HCT116 (cell line): ENCODE measurements around the gene CDH5. TPM values are rescaled to one million over a fixed set of nuclear protein-coding genes. Genes with fewer than 3 reads are reported as not detected.

ENCODE experiments used
- ATAC-seq: fragments of 200-7000 bp; cut with Tn5 transposase; 2 replicates; pipeline ENCODE4 v1.9.1; 2020; ENCODE audit warnings: mild to moderate bottlenecking, moderate library complexity
- BruUV-seq: library from RNA; stranded (reverse); fragments of 400-500 nt; replicated peaks from 2 replicates; lab custom pipeline; 2021; lab: Mats Ljungman, UMichigan
- CTCF ChIA-PET: fragments of 300-600 bp; sonication (Branson Sonifier 250); formaldehyde crosslinking; loops from one replicate; lab custom pipeline; 2021; ENCODE audit warnings: antibody characterized with exemption; lab: Charles Lee
- POLR2A ChIA-PET: fragments of 300-600, 350-600 bp; sonication (Branson Sonifier 250); formaldehyde crosslinking; loops from one replicate; lab custom pipeline; 2021; ENCODE audit warnings: antibody characterized with exemption; lab: Charles Lee
- RAD21 ChIA-PET, 2 experiments: fragments of 300-600 bp; sonication (Branson Sonifier 250); formaldehyde crosslinking; loops; one replicate each; lab custom pipeline; 2023; ENCODE audit warnings: low total read pairs in 2 of 2; ENCODE audit not compliant: uncharacterized antibody in 2 of 2, unreplicated experiment in 2 of 2, low non-redundant PET in 1 of 2; lab: Charles Lee
- DNase-seq: peaks from one replicate; pipeline ENCODE4 v3.0.0-alpha.2; 2010; ENCODE audit warnings: low read depth, low spot score
- H2AFZ ChIP-seq: fragments of 200-600 bp; shearing (Covaris generic), sonication (generic); 2 replicates; pipeline ENCODE4 v1.6.1; 2017; ENCODE audit warnings: low read depth, mixed run types, mixed read lengths, antibody characterized with exemption, low read length; ENCODE audit not compliant: poor library complexity, severe bottlenecking
- H3K27ac ChIP-seq: 2 replicates; pipeline ENCODE4 v1.5.1; 2012; ENCODE audit warnings: low read depth, low read length
- H3K27me3 ChIP-seq: fragments of 200-600 bp; sonication (generic); 2 replicates; pipeline ENCODE4 v1.6.1; 2016; ENCODE audit warnings: mixed run types, low read length, mixed read lengths; ENCODE audit not compliant: insufficient read depth
- H3K36me3 ChIP-seq, 2 experiments: fragments of 200-500 bp in 1 of 2; fragments of 200-600 bp in 1 of 2; sonication (Bioruptor generic) in 1 of 2; sonication (generic) in 1 of 2; 2 replicates each; pipeline versions ENCODE4 v1.5.1 to v1.6.1; 2014 to 2016; ENCODE audit warnings: low read length in 2 of 2, inconsistent platforms in 1 of 2, mixed read lengths in 1 of 2, mixed run types in 1 of 2; ENCODE audit not compliant: insufficient read depth in 2 of 2, control insufficient read depth in 1 of 2
- H3K4me1 ChIP-seq, 2 experiments: fragments of 200-600 bp in 1 of 2; sonication (generic) in 1 of 2; 2 replicates each; pipeline versions ENCODE4 v1.5.1 to v1.6.1; 2012 to 2017; ENCODE audit warnings: low read length in 2 of 2, inconsistent platforms in 1 of 2, mild to moderate bottlenecking in 1 of 2, mixed read lengths in 1 of 2, mixed run types in 1 of 2, moderate library complexity in 1 of 2; ENCODE audit not compliant: insufficient read depth in 2 of 2, control insufficient read depth in 1 of 2
- H3K4me2 ChIP-seq: fragments of 200-600 bp; sonication (generic); 2 replicates; pipeline ENCODE4 v1.6.1; 2017; ENCODE audit warnings: mixed run types, low read length, mixed read lengths
- H3K4me3 ChIP-seq, 2 experiments: fragments of 200-600 bp in 1 of 2; sonication (generic) in 1 of 2; replicated peaks in 1 of 2; 2 replicates each; pipeline ENCODE4 v1.5.1; 2011 to 2016; ENCODE audit warnings: low read length in 2 of 2, control low read depth in 1 of 2, low read depth in 1 of 2, mild to moderate bottlenecking in 1 of 2, mixed read lengths in 1 of 2, mixed run types in 1 of 2
- H3K79me2 ChIP-seq: fragments of 200-600 bp; sonication (generic); 2 replicates; pipeline ENCODE4 v1.6.1; 2017; ENCODE audit warnings: mild to moderate bottlenecking, mixed run types, low read length, moderate library complexity, mixed read lengths; ENCODE audit not compliant: insufficient read depth
- H3K9ac ChIP-seq: fragments of 200-600 bp; sonication (generic); 2 replicates; pipeline ENCODE4 v1.6.1; 2016; ENCODE audit warnings: low read length, mixed read lengths
- H3K9me2 ChIP-seq: fragments of 200-600 bp; sonication (generic), shearing (Covaris generic); 2 replicates; pipeline ENCODE4 v1.6.1; 2017; ENCODE audit warnings: mixed run types, mild to moderate bottlenecking, moderate library complexity; ENCODE audit not compliant: insufficient read depth
- H3K9me3 ChIP-seq, 2 experiments: fragments of 200-500 bp in 1 of 2; fragments of 200-600 bp in 1 of 2; sonication (Bioruptor generic) in 1 of 2; sonication (generic) in 1 of 2; 2 replicates each; pipeline ENCODE4 v1.6.1; 2014 to 2017; ENCODE audit warnings: low read length in 2 of 2, mixed read lengths in 2 of 2, inconsistent platforms in 1 of 2, low read depth in 1 of 2, mild to moderate bottlenecking in 1 of 2, mixed run types in 1 of 2, moderate library complexity in 1 of 2; ENCODE audit not compliant: control insufficient read depth in 1 of 2, insufficient read depth in 1 of 2
- H4K20me1 ChIP-seq: fragments of 200-600 bp; sonication (generic), shearing (Covaris generic); 2 replicates; pipeline ENCODE4 v1.6.1; 2017; ENCODE audit warnings: mixed run types, mild to moderate bottlenecking, moderate library complexity; ENCODE audit not compliant: insufficient read depth
- CEBPB ChIP-seq: IDR thresholded peaks from 2 replicates; pipeline ENCODE4 v1.6.1; 2012; ENCODE audit warnings: low read depth
- CTCF ChIP-seq, 3 experiments: fragments of 200-600 bp in 1 of 3; sonication (generic) in 1 of 3; IDR thresholded peaks in 2 of 3; conservative IDR thresholded peaks in 1 of 3; 2 replicates each; pipeline ENCODE4 v1.5.1; 2012 to 2017; ENCODE audit warnings: low read depth in 2 of 3, low read length in 2 of 3, antibody characterized with exemption in 1 of 3, borderline replicate concordance in 1 of 3, control low read depth in 1 of 3, mild to moderate bottlenecking in 1 of 3, mixed read lengths in 1 of 3, mixed run types in 1 of 3, moderate library complexity in 1 of 3; ENCODE audit not compliant: insufficient read depth in 1 of 3
- EGR1 ChIP-seq: IDR thresholded peaks from 2 replicates; pipeline ENCODE4 v1.6.1; 2012; ENCODE audit warnings: low read depth
- ELF1 ChIP-seq: IDR thresholded peaks from 2 replicates; pipeline ENCODE4 v1.6.1; 2012; ENCODE audit warnings: low read depth, borderline replicate concordance
- EZH2 ChIP-seq: fragments of 200-600 bp; sonication (generic); IDR thresholded peaks from 2 replicates; pipeline ENCODE4 v1.6.1; 2017; ENCODE audit warnings: antibody characterized with exemption, mixed run types
- EZH2phosphoT487 ChIP-seq: fragments of 200-600 bp; IDR thresholded peaks from 2 replicates; pipeline ENCODE4 v1.6.1; 2018; ENCODE audit warnings: antibody characterized with exemption, borderline replicate concordance
- POLR2A ChIP-seq: IDR thresholded peaks from 2 replicates; pipeline ENCODE4 v1.7.0; 2011; ENCODE audit warnings: borderline replicate concordance; ENCODE audit not compliant: insufficient read depth, insufficient read length; ENCODE audit errors: extremely low read depth
- RAD21 ChIP-seq: IDR thresholded peaks from 2 replicates; pipeline ENCODE4 v1.6.1; 2012; ENCODE audit warnings: low read depth, mild to moderate bottlenecking
- SIN3A ChIP-seq: IDR thresholded peaks from 2 replicates; pipeline ENCODE4 v1.6.1; 2012; ENCODE audit warnings: low read depth
- ZNF274 ChIP-seq: fragments of 200-500 bp; sonication (Bioruptor generic); IDR thresholded peaks from 2 replicates; pipeline ENCODE4 v1.6.1; 2014; ENCODE audit warnings: mild to moderate bottlenecking, low read depth, low read length, inconsistent platforms
- intact Hi-C: fragments of 100-400 bp; cut with micrococcal nuclease; formaldehyde crosslinking; loops from 2 replicates; pipeline ENCODE4 v1.10.0; 2022
- total RNA-seq: library from RNA; stranded (reverse); gene quantifications from one replicate; pipeline ENCODE4 v1.2.1, GENCODE V29; 2021; ENCODE audit not compliant: unreplicated experiment

CDH5 gene
- total RNA-seq, 1 experiment from 2014 or later = 0.15 TPM

- Histone ChIP-seq H3K9ac (no peak overlapping the region), H4K20me1 (no peaks in the 10 kb centered on the region), H3K79me2 (no peaks in the 10 kb centered on the region), H2AFZ (no peak overlapping the region), H3K4me1 (0 out of 4 replicates have a peak, but pooled peaks cover 0 to 3% of the 10 kb centered on the region in 2 experiments), H3K9me3 (no peaks in the 10 kb centered on the region), H3K4me3 (no peak overlapping the region), H3K27ac (no peak overlapping the region), H3K4me2 (no peak overlapping the region), H3K27me3 (peaks cover 27% of the 10 kb centered on the region; the same call in 1 of the 2 replicates), H3K9me2 (no peaks in the 10 kb centered on the region), H3K36me3 (no peaks in the 10 kb centered on the region)
- POLR2A ChIA-PET = interaction anchor here (1.3 kb wide), 2 partner anchors 11 to 12 kb away, joined by 3 to 4 read pairs; no protein-coding TSS in a partner anchor
- ATAC-seq (no peak), DNase-seq (no peak)
- TF ChIP-seq POLR2A = no peak
- TF ChIP-seq CEBPB = no peak
- TF ChIP-seq EGR1 = no peak
- TF ChIP-seq ELF1 = no peak
- no peak for TF ChIP-seq ZNF274
- no peak for TF ChIP-seq SIN3A
- TF ChIP-seq EZH2 = no peak
- TF ChIP-seq EZH2phosphoT487 = no peak
- RAD21 ChIA-PET = interaction anchor here in 1 of 2 experiments (1.4 kb wide), 1 partner anchor 36 kb away, joined by 5 read pairs; no protein-coding TSS in a partner anchor
- CTCF ChIA-PET = interaction anchor here (1.5 to 1.6 kb wide), 2 partner anchors 35 to 37 kb away, joined by 3 to 13 read pairs; no protein-coding TSS in a partner anchor
- BruUV-seq = no TSS peak
- intact Hi-C loops = no loop called here
These were observed 76.8 kb downstream of the CDH5 start for GRCh38 chr16:66443269-66443652.

DNA sequence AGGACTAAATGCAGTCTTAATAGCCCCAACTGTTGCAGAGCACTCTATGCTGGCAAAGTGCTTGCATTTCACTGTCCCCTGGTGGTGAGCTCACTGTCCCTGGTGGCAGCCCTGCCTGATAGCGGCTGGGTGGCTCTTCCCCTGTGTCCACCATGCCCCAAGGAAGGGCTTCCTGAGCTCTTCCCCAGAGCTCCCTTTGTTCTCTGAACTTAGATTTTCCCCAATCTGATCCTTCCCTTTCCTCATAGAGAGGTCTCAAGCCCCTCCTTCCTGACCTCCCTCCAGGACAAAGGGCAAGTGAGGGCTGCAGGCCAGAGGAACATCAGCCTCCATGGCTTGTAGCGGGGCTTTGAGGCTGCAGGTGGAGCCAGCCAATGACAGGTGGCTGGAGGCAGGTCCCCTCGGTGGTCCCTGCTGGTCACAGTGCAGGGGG lies 77.6 kb downstream of the CDH5 start:
- POLR2A ChIA-PET = interaction anchor here (1.3 kb wide), 2 partner anchors 12 kb away, joined by 3 to 4 read pairs; no protein-coding TSS in a partner anchor
- H3K9ac ChIP-seq = no peak overlapping the region
- TF ChIP-seq ELF1 = no peak
- TF ChIP-seq RAD21 = peak; percentile 40
- TF ChIP-seq CTCF (IDR thresholded peaks at IDR 0.05 in 2 of 3, conservative IDR thresholded peaks at IDR 0.05 in 1 of 3; ENCODE audit: borderline replicate concordance in 1 of 3, insufficient read depth in 1 of 3, low read depth in 2 of 3, low read length in 2 of 3) = peak in 2 of 3 experiments; percentile 38 to 49; a peak in 3 of 6 replicates
- TF ChIP-seq, all 23 proteins: peak for 2
- Histone ChIP-seq H3K79me2 (no peaks in the 10 kb centered on the region), H4K20me1 (no peaks in the 10 kb centered on the region), H3K4me1 (0 out of 4 replicates have a peak, but pooled peaks cover 0 to 3% of the 10 kb centered on the region in 2 experiments), H3K36me3 (no peaks in the 10 kb centered on the region), H3K9me3 (no peaks in the 10 kb centered on the region), H2AFZ (no peak overlapping the region), H3K27me3 (peaks cover 26% of the 10 kb centered on the region; the same call in 1 of the 2 replicates), H3K4me3 (no peak overlapping the region), H3K4me2 (no peak overlapping the region), H3K27ac (no peak overlapping the region), H3K9me2 (no peaks in the 10 kb centered on the region)
- RAD21 ChIA-PET = interaction anchor here in 1 of 2 experiments (1.4 kb wide), 1 partner anchor 37 kb away, joined by 5 read pairs; no protein-coding TSS in a partner anchor
- peak; percentile 88 for ATAC-seq
- no TSS peak for BruUV-seq
- intact Hi-C loops = no loop called here
- CTCF ChIA-PET = interaction anchor here (1.0 to 1.6 kb wide), 4 partner anchors 33 to 86 kb away, joined by 3 to 13 read pairs (median 4); no protein-coding TSS in a partner anchor
- DNase-seq = no peak
